Left ventricle myocardium superior (tissue), 1 donor: ENCODE results near the gene ARID1B. TPM values are rescaled to one million over a fixed set of nuclear protein-coding genes. Genes with fewer than 3 reads are reported as not detected.

Experiments
- ATAC-seq: fragments of 200-7000 bp; cut with Tn5 transposase; one replicate; pipeline ENCODE4 v1.9.1; 2020; ENCODE audit warnings: mild to moderate bottlenecking, moderate library complexity
- DNase-seq: peaks from one replicate; pipeline ENCODE4 v3.0.0-alpha.2; 2020
- intact Hi-C: fragments of 100-400 bp; cut with micrococcal nuclease; formaldehyde crosslinking; loops from one replicate; pipeline ENCODE4 v1.11.0; 2022
- total RNA-seq: library from RNA; stranded (reverse); fragmentation: NEBNext Ultra II Directional; extraction: Animal tissue kit (Norgen Biotek cat#: 25700); gene quantifications from one replicate; pipeline ENCODE4 v1.2.1, GENCODE V29; 2021
- donor health status: DM: no; HTN: yes; CAD: no; lungs with severe emphysema.

Gene ARID1B
- total RNA-seq, 1 donor from 2014 or later, result 46.6 TPM

- DNase-seq, result no peak
- intact Hi-C loops, result loop anchor here (10.0 kb wide), 1 partner anchor 173 kb away; no protein-coding TSS in a partner anchor
- ATAC-seq, result no peak
Measured at GRCh38 chr6:156841508-156841907, 64.3 kb downstream of the ARID1B start.

GRCh38 chr6:156842598-156843250 is 65.5 kb downstream of the ARID1B start:
- ATAC-seq (peak; percentile 38), DNase-seq (no peak)

GRCh38 chr6:156844089-156844488 is 66.9 kb downstream of the ARID1B start:
- DNase-seq, result no peak
- intact Hi-C loops, result loop anchor here (10.0 kb wide), 1 partner anchor 171 kb away; no protein-coding TSS in a partner anchor
- no peak for ATAC-seq

More at GRCh38 chr6:156842598-156843250, 65.5 kb downstream of the ARID1B start:
- intact Hi-C loops, result loop anchor here (10.0 kb wide), 1 partner anchor 172 kb away; no protein-coding TSS in a partner anchor

GRCh38 chr6:156845454-156846155 is 68.4 kb downstream of the ARID1B start:
- intact Hi-C loops, result loop anchor here (10.0 kb wide), 1 partner anchor 169 kb away; no protein-coding TSS in a partner anchor
- no peak for ATAC-seq

GRCh38 chr6:156846845-156847599 is 69.8 kb downstream of the ARID1B start:
- DNase-seq (no peak), ATAC-seq (peak; percentile 2)
- intact Hi-C loops, result loop anchor here (10.0 kb wide), 1 partner anchor 168 kb away; no protein-coding TSS in a partner anchor

More at GRCh38 chr6:156845454-156846155, 68.4 kb downstream of the ARID1B start:
- no peak for DNase-seq

- intact Hi-C loops, result loop anchor here (10.0 kb wide), 1 partner anchor 167 kb away; no protein-coding TSS in a partner anchor
- ATAC-seq (peak; percentile 45), DNase-seq (no peak)
Measured at GRCh38 chr6:156848123-156848522, 70.9 kb downstream of the ARID1B start.

- peak; percentile 87 for DNase-seq
- ATAC-seq, result peak; percentile 84
- intact Hi-C loops, result loop anchor here (10.0 kb wide), 1 partner anchor 166 kb away; no protein-coding TSS in a partner anchor
Measured at GRCh38 chr6:156848533-156848932, 71.4 kb downstream of the ARID1B start.

GRCh38 chr6:156849806-156850205 is 72.6 kb downstream of the ARID1B start:
- intact Hi-C loops, result loop anchor here (10.0 kb wide), 1 partner anchor 165 kb away; no protein-coding TSS in a partner anchor
- no peak for DNase-seq
- ATAC-seq, result peak; percentile 34

GRCh38 chr6:156850353-156850752 is 73.2 kb downstream of the ARID1B start:
- ATAC-seq (no peak), DNase-seq (no peak)
- intact Hi-C loops, result no loop called here

GRCh38 chr6:156851454-156851921 is 74.3 kb downstream of the ARID1B start:
- intact Hi-C loops, result no loop called here
- ATAC-seq, result peak; percentile 59
- DNase-seq, result no peak

GRCh38 chr6:156852147-156852857 is 75.1 kb downstream of the ARID1B start:
- intact Hi-C loops, result no loop called here

GRCh38 chr6:156852858-156853216 is 75.7 kb downstream of the ARID1B start:
- no peak for DNase-seq
- ATAC-seq, result no peak
- intact Hi-C loops, result no loop called here

More at GRCh38 chr6:156852147-156852857, 75.1 kb downstream of the ARID1B start:
- no peak for DNase-seq
- ATAC-seq, result peak; percentile 38

GRCh38 chr6:156853733-156854132 is 76.6 kb downstream of the ARID1B start:
- ATAC-seq (no peak), DNase-seq (no peak)
- intact Hi-C loops, result no loop called here

GRCh38 chr6:156854466-156855161 is 77.4 kb downstream of the ARID1B start:
- DNase-seq (no peak), ATAC-seq (no peak)
- intact Hi-C loops, result no loop called here

GRCh38 chr6:156857573-156857972 is 80.4 kb downstream of the ARID1B start:
- ATAC-seq (no peak), DNase-seq (no peak)
- intact Hi-C loops, result no loop called here

GRCh38 chr6:156859686-156860085 is 82.5 kb downstream of the ARID1B start:
- intact Hi-C loops, result no loop called here
- DNase-seq, result no peak
- no peak for ATAC-seq

- DNase-seq, result no peak
- ATAC-seq, result no peak
- intact Hi-C loops, result no loop called here
Measured at GRCh38 chr6:156862711-156863110, 85.5 kb downstream of the ARID1B start.

GRCh38 chr6:156863504-156863903 is 86.3 kb downstream of the ARID1B start:
- intact Hi-C loops, result no loop called here
- ATAC-seq (no peak), DNase-seq (no peak)
